B cell (primary cell): Measurements from ENCODE around the gene SELENOP.

Experiments
- CTCF ChIP-seq: fragments of 200-600 bp; IDR thresholded peaks from one replicate; pipeline ENCODE4 v1.8.0; 2022; ENCODE audit warnings: antibody characterized with exemption, mild to moderate bottlenecking
- EZH2 ChIP-seq: IDR thresholded peaks from 2 replicates; pipeline ENCODE4 v1.6.1; 2012; ENCODE audit warnings: borderline replicate concordance, low read depth, mild to moderate bottlenecking, moderate library complexity, low read length; ENCODE audit not compliant: insufficient read depth, poor library complexity, severe bottlenecking

- TF ChIP-seq CTCF, result no peak
- TF ChIP-seq EZH2, result no peak
Observed at GRCh38 chr5:42822548-42822947, 10.9 kb upstream of the SELENOP start.
